ENCODE measurements around the gene THUMPD1. TPM values are rescaled to one million over a fixed set of nuclear protein-coding genes. Genes with fewer than 3 reads are reported as not detected.

Gene THUMPD1
- total and polyA plus RNA-seq, 2 of the 4 experiments (the other 2 are of a cell fraction) = 34.5 to 109 TPM

- TSS peak; percentile 15 for BruUV-seq (replicated peaks)
- ChIA-PET CTCF (no interaction called here), POLR2A (ENCODE audit: unreplicated experiment) (interaction anchor here (0.6 kb wide), 1 partner anchor 46 kb away, joined by 3 read pairs; no protein-coding TSS in a partner anchor)
- H3K9me3 ChIP-seq (ENCODE audit: control insufficient read depth, insufficient read depth, low read length) = no peaks in the 10 kb centered on the region
- peak overlapping the region; percentile 69 for H4K91ac ChIP-seq (ENCODE audit: insufficient read depth, low read depth, low read length)
- H2BK120ac ChIP-seq (ENCODE audit: low read depth, low read length) = 0 out of 2 replicates have a peak overlapping the region, but pooled peaks have one; percentile 16
- peak overlapping the region; percentile 92 for H3K27ac ChIP-seq (ENCODE audit: insufficient read depth, low read length)
- no CpG with 5 or more reads among the region's 36 CpGs for WGBS, 2 experiments (ENCODE audit: extremely low coverage in 2 of 2, insufficient read length in 1 of 2)
- H3K9me1 ChIP-seq (ENCODE audit: insufficient read depth, low read length) = no peaks in the 10 kb centered on the region
- peak overlapping the region; percentile 81 for H3K4ac ChIP-seq (ENCODE audit: low read depth, low read length)
- ATAC-seq (ENCODE audit: low read depth) (peak; percentile 95), DNase-seq (peak; percentile 74)
- H3K56ac ChIP-seq (ENCODE audit: extremely low read depth, insufficient read depth, low read length) = peak overlapping the region; percentile 72
- H2BK5ac ChIP-seq (ENCODE audit: low read depth, low read length, poor library complexity, severe bottlenecking) = peak overlapping the region; percentile 88
- H3K79me1 ChIP-seq (ENCODE audit: low read depth in 1 of 2, low read length in 2 of 2) = peaks cover 20 to 24% of the 10 kb centered on the region in 2 experiments
- H3K4me1 ChIP-seq (ENCODE audit: control insufficient read depth, insufficient read depth, low read length) = peaks cover 2% of the 10 kb centered on the region
- peak overlapping the region; percentile 85 for H3K4me2 ChIP-seq (ENCODE audit: low read depth, low read length)
- no peaks in the 10 kb centered on the region for H3K27me3 ChIP-seq (ENCODE audit: control insufficient read depth, insufficient read depth, low read length)
- H2AK9ac ChIP-seq (replicated peaks; ENCODE audit: low read depth, low read length, poor library complexity) = peak overlapping the region; percentile 12
- dilution Hi-C loops (cut with HindIII; ENCODE audit: low sequenced_read_pairs, unreplicated experiment) = no loop called here
- no peak overlapping the region for H2AK5ac ChIP-seq (ENCODE audit: low read depth, low read length)
- peak overlapping the region; percentile 58 for H3K23ac ChIP-seq (ENCODE audit: low read depth, low read length)
- peak overlapping the region; percentile 92 for H3K4me3 ChIP-seq (ENCODE audit: insufficient read depth, low read depth, low read length)
- H3K18ac ChIP-seq (ENCODE audit: low read depth, low read length) = peak overlapping the region; percentile 48; the same call in 1 of the 2 replicates
- in situ Hi-C loops (cut with MboI; ENCODE audit: low sequenced_read_pairs) = no loop called here
- H4K20me1 ChIP-seq (ENCODE audit: insufficient read depth, low read length) = peaks cover 28% of the 10 kb centered on the region
- no peak overlapping the region for H2BK20ac ChIP-seq (ENCODE audit: low read depth, low read length)
- H3K14ac ChIP-seq (replicated peaks; ENCODE audit: low read depth, low read length) = peak overlapping the region; percentile 64
- H4K8ac ChIP-seq (ENCODE audit: low read depth in 2 of 2, low read length in 2 of 2) = peak overlapping the region; percentile 49 to 87
- H3K36me3 ChIP-seq (ENCODE audit: control insufficient read depth, insufficient read depth, low read length) = peaks cover 15% of the 10 kb centered on the region
- H3K9ac ChIP-seq (ENCODE audit: low read depth, low read length) = peak overlapping the region; percentile 94
- peak overlapping the region; percentile 89 for H4K5ac ChIP-seq (ENCODE audit: low read depth, low read length)
- TF ChIP-seq CHD1 (IDR thresholded peaks at IDR 0.05; ENCODE audit: low read depth, low read length) (no peak), MXI1 (IDR thresholded peaks at IDR 0.05; ENCODE audit: borderline replicate concordance, low read depth, low read length) (0 out of 2 replicates have a peak, but pooled peaks have one; percentile 43), POLR2A (IDR thresholded peaks at IDR 0.05; ENCODE audit: low read depth, low read length) (peak; percentile 25; the same call in 1 of the 2 replicates)
- peak overlapping the region; percentile 95 for H2AFZ ChIP-seq (replicated peaks; ENCODE audit: low read length, poor library complexity)
- intact Hi-C loops (cut with micrococcal nuclease) = loop anchor here (1.0 kb wide), 1 partner anchor 22 kb away; no protein-coding TSS in a partner anchor
- H2BK15ac ChIP-seq (ENCODE audit: low read depth, low read length) = no peak overlapping the region
Measured at GRCh38 chr16:20740901-20741521, 607 bp downstream of the THUMPD1 start.
